ENCODE measurements around the gene GNG14. TPM values are rescaled to one million over a fixed set of nuclear protein-coding genes. Genes with fewer than 3 reads are reported as not detected.
A peak's percentile ranks its signal among the peaks of the same experiment; 100 is the strongest.

Gene GNG14
- total and polyA plus RNA-seq, 4 donors, result not detected

- no peaks in the 10 kb centered on the region for H3K36me3 ChIP-seq (ENCODE audit: control insufficient read depth in 1 of 2, insufficient read depth in 2 of 2, low read length in 1 of 2)
- 96% methylated on average over 9 of the region's 9 CpGs for WGBS, 2 donors
- no peak overlapping the region for H3K27ac ChIP-seq (ENCODE audit: low read depth in 1 of 2, low read length in 2 of 2)
- H3K4me3 ChIP-seq (ENCODE audit: low read length in 2 of 2), result no peak overlapping the region
- intact Hi-C loops (cut with DNase I), result no loop called here
- H3K9me3 ChIP-seq (ENCODE audit: control insufficient read depth, low read length), result no peaks in the 10 kb centered on the region
- no peak for DNase-seq
- no peaks in the 10 kb centered on the region for H3K27me3 ChIP-seq (ENCODE audit: control insufficient read depth in 1 of 2, insufficient read depth in 2 of 2, low read length in 1 of 2)
- no peak for ATAC-seq (ENCODE audit: low FRiP score)
- H3K4me1 ChIP-seq (ENCODE audit: control insufficient read depth in 1 of 2, insufficient read depth in 2 of 2, low read length in 2 of 2), result peaks cover 0 to 2% of the 10 kb centered on the region in 2 donors
Observed at GRCh38 chr19:12727745-12728433, 40.1 kb downstream of the GNG14 start.

- H3K9me3 ChIP-seq (ENCODE audit: control insufficient read depth, low read length), result no peaks in the 10 kb centered on the region
- H3K4me1 ChIP-seq (ENCODE audit: control insufficient read depth in 1 of 2, insufficient read depth in 2 of 2, low read length in 2 of 2), result peaks cover 0 to 2% of the 10 kb centered on the region in 2 donors
- no peak overlapping the region for H3K27ac ChIP-seq (ENCODE audit: low read depth in 1 of 2, low read length in 2 of 2)
- DNase-seq, result no peak
- ATAC-seq (ENCODE audit: low FRiP score), result no peak
- 81 to 88% methylated on average over 3 of the region's 3 CpGs for WGBS, 2 donors
- no peak overlapping the region for H3K4me3 ChIP-seq (ENCODE audit: low read length in 2 of 2)
- intact Hi-C loops (cut with DNase I), result no loop called here
- H3K36me3 ChIP-seq (ENCODE audit: control insufficient read depth in 1 of 2, insufficient read depth in 2 of 2, low read length in 1 of 2), result no peaks in the 10 kb centered on the region
- no peaks in the 10 kb centered on the region for H3K27me3 ChIP-seq (ENCODE audit: control insufficient read depth in 1 of 2, insufficient read depth in 2 of 2, low read length in 1 of 2)
Observed at GRCh38 chr19:12730064-12730463, 42.3 kb downstream of the GNG14 start.

GRCh38 chr19:12731337-12731736 lies 43.5 kb downstream of the GNG14 start:
- Histone ChIP-seq H3K4me1 (ENCODE audit: control insufficient read depth in 1 of 2, insufficient read depth in 2 of 2, low read length in 2 of 2) (peaks cover 0 to 2% of the 10 kb centered on the region in 2 donors), H3K27me3 (ENCODE audit: control insufficient read depth in 1 of 2, insufficient read depth in 2 of 2, low read length in 1 of 2) (no peaks in the 10 kb centered on the region), H3K36me3 (ENCODE audit: control insufficient read depth in 1 of 2, insufficient read depth in 2 of 2, low read length in 1 of 2) (no peaks in the 10 kb centered on the region), H3K9me3 (ENCODE audit: control insufficient read depth, low read length) (no peaks in the 10 kb centered on the region), H3K4me3 (ENCODE audit: low read length in 2 of 2) (no peak overlapping the region), H3K27ac (ENCODE audit: low read depth in 1 of 2, low read length in 2 of 2) (no peak overlapping the region)
- ATAC-seq (ENCODE audit: low FRiP score), result no peak
- 89 to 91% methylated on average over 24 of the region's 24 CpGs for WGBS, 2 donors
- no peak for DNase-seq
- intact Hi-C loops (cut with DNase I), result no loop called here

- ATAC-seq (ENCODE audit: low FRiP score) (no peak), DNase-seq (no peak)
- 1 to 2% methylated on average over 15 of the region's 15 CpGs for WGBS, 2 donors
- H3K36me3 ChIP-seq (ENCODE audit: control insufficient read depth in 1 of 2, insufficient read depth in 2 of 2, low read length in 1 of 2), result no peaks in the 10 kb centered on the region
- H3K9me3 ChIP-seq (ENCODE audit: control insufficient read depth, low read length), result no peaks in the 10 kb centered on the region
- intact Hi-C loops (cut with DNase I), result no loop called here
- peak overlapping the region; percentile 93 to 95 for H3K4me3 ChIP-seq (ENCODE audit: low read length in 2 of 2)
- H3K4me1 ChIP-seq (ENCODE audit: control insufficient read depth in 1 of 2, insufficient read depth in 2 of 2, low read length in 2 of 2), result peaks cover 0 to 4% of the 10 kb centered on the region in 2 donors
- no peaks in the 10 kb centered on the region for H3K27me3 ChIP-seq (ENCODE audit: control insufficient read depth in 1 of 2, insufficient read depth in 2 of 2, low read length in 1 of 2)
- H3K27ac ChIP-seq (ENCODE audit: low read depth in 1 of 2, low read length in 2 of 2), result peak overlapping the region in 1 of 2 donors; percentile 38
Observed at GRCh38 chr19:12733369-12734214, 45.8 kb downstream of the GNG14 start.

GRCh38 chr19:12736995-12737834 lies 49.4 kb downstream of the GNG14 start, which contains the start of gene GET3:
Gene GET3, plus strand, starts transcription at chr19:12737497. Its CDS starts 9 bp downstream, at chr19:12737506.
- ATAC-seq (ENCODE audit: low FRiP score) (peak; percentile 93), DNase-seq (peak; percentile 84 to 90)
- Histone ChIP-seq H3K4me1 (ENCODE audit: control insufficient read depth in 1 of 2, insufficient read depth in 2 of 2, low read length in 2 of 2) (peaks cover 0 to 3% of the 10 kb centered on the region in 2 donors), H3K27me3 (ENCODE audit: control insufficient read depth in 1 of 2, insufficient read depth in 2 of 2, low read length in 1 of 2) (no peaks in the 10 kb centered on the region), H3K27ac (ENCODE audit: low read depth in 1 of 2, low read length in 2 of 2) (peak within 1 kb of the TSS in 1 of 2 donors; percentile 52), H3K36me3 (ENCODE audit: control insufficient read depth in 1 of 2, insufficient read depth in 2 of 2, low read length in 1 of 2) (no peaks in the 10 kb centered on the region), H3K4me3 (ENCODE audit: low read length in 2 of 2) (peak within 1 kb of the TSS; percentile 43 to 73), H3K9me3 (ENCODE audit: control insufficient read depth, low read length) (no peaks in the 10 kb centered on the region)
- intact Hi-C loops (cut with DNase I), result no loop called here
- 1% methylated on average over 29 of the region's 29 CpGs for WGBS, 2 donors

- no peaks in the 10 kb centered on the region for H3K9me3 ChIP-seq (ENCODE audit: control insufficient read depth, low read length)
- H3K36me3 ChIP-seq (ENCODE audit: control insufficient read depth in 1 of 2, insufficient read depth in 2 of 2, low read length in 1 of 2), result no peaks in the 10 kb centered on the region
- DNase-seq (no peak), ATAC-seq (ENCODE audit: low FRiP score) (no peak)
- WGBS, 2 donors, result 11 to 13% methylated on average over 13 of the region's 13 CpGs
- no peak overlapping the region for H3K27ac ChIP-seq (ENCODE audit: low read depth in 1 of 2, low read length in 2 of 2)
- H3K4me1 ChIP-seq (ENCODE audit: control insufficient read depth in 1 of 2, insufficient read depth in 2 of 2, low read length in 2 of 2), result peaks cover 0 to 3% of the 10 kb centered on the region in 2 donors
- peak overlapping the region; percentile 43 to 73 for H3K4me3 ChIP-seq (ENCODE audit: low read length in 2 of 2)
- intact Hi-C loops (cut with DNase I), result no loop called here
- H3K27me3 ChIP-seq (ENCODE audit: control insufficient read depth in 1 of 2, insufficient read depth in 2 of 2, low read length in 1 of 2), result no peaks in the 10 kb centered on the region
Observed at GRCh38 chr19:12737835-12738351, 50.1 kb downstream of the GNG14 start.

Data from aorta (tissue), 5 donors.